Loucy (cell line): ENCODE results near the gene S100A12.

Experiments used
- H2AFZ ChIP-seq: fragments of 200-600 bp; sonication (generic); 2 replicates; pipeline ENCODE4 v1.6.0; 2016; ENCODE audit warnings: antibody characterized with exemption, mild to moderate bottlenecking, low read length, moderate library complexity
- H3F3A ChIP-seq: fragments of 200-600 bp; 2 replicates; pipeline ENCODE4 v1.6.0; 2016; ENCODE audit warnings: antibody characterized with exemption, low read depth, mild to moderate bottlenecking
- H3K27me3 ChIP-seq: fragments of 200-600 bp; sonication (generic); 2 replicates; pipeline ENCODE4 v1.6.1; 2014; ENCODE audit warnings: low read length, mild to moderate bottlenecking; ENCODE audit not compliant: insufficient read depth, poor library complexity, severe bottlenecking
- H3K36me3 ChIP-seq: fragments of 200-600 bp; sonication (generic); 2 replicates; pipeline ENCODE4 v1.6.1; 2016; ENCODE audit warnings: low read length; ENCODE audit not compliant: insufficient read depth
- H3K4me1 ChIP-seq: fragments of 200-600 bp; sonication (generic); 2 replicates; pipeline ENCODE4 v1.5.1; 2014; ENCODE audit warnings: low read length, mild to moderate bottlenecking; ENCODE audit not compliant: insufficient read depth, poor library complexity, severe bottlenecking
- H3K4me2 ChIP-seq: fragments of 200-600 bp; sonication (generic); 2 replicates; pipeline ENCODE4 v1.6.0; 2014; ENCODE audit warnings: antibody characterized with exemption, low read length, low read depth, mild to moderate bottlenecking; ENCODE audit not compliant: poor library complexity, severe bottlenecking
- H3K4me3 ChIP-seq: fragments of 200-600 bp; sonication (generic); 2 replicates; pipeline ENCODE4 v1.5.1; 2014; ENCODE audit warnings: low read length, mild to moderate bottlenecking, mixed read lengths; ENCODE audit not compliant: poor library complexity, severe bottlenecking
- H3K79me2 ChIP-seq: fragments of 200-600 bp; sonication (generic); 2 replicates; pipeline ENCODE4 v1.6.1; 2014; ENCODE audit warnings: low read length; ENCODE audit not compliant: insufficient read depth
- H3K9ac ChIP-seq: fragments of 200-600 bp; sonication (generic); 2 replicates; pipeline ENCODE4 v1.6.0; 2014; ENCODE audit warnings: mild to moderate bottlenecking, low read depth, low read length, moderate library complexity; ENCODE audit not compliant: poor library complexity, severe bottlenecking
- H3K9me2 ChIP-seq: fragments of 200-600 bp; sonication (generic); replicated peaks from 2 replicates; pipeline ENCODE4 v1.6.1; 2016; ENCODE audit warnings: low read depth, low read length, mixed read lengths
- H3K9me3 ChIP-seq: fragments of 200-600 bp; sonication (generic); 2 replicates; pipeline ENCODE4 v1.6.1; 2014; ENCODE audit warnings: mild to moderate bottlenecking, antibody characterized with exemption, low read length, low read depth; ENCODE audit not compliant: insufficient read depth
- H4K20me1 ChIP-seq: fragments of 200-600 bp; sonication (generic); 2 replicates; pipeline ENCODE4 v1.6.0; 2014; ENCODE audit warnings: antibody characterized with exemption, low read length, mild to moderate bottlenecking; ENCODE audit not compliant: insufficient read depth, poor library complexity, severe bottlenecking
- CTCF ChIP-seq: fragments of 200-600 bp; sonication (generic); conservative IDR thresholded peaks from 2 replicates; pipeline ENCODE4 v1.5.1; 2014; ENCODE audit warnings: mild to moderate bottlenecking, antibody characterized with exemption, low read length
- EZH2phosphoT487 ChIP-seq: fragments of 200-600 bp; IDR thresholded peaks from 2 replicates; pipeline ENCODE4 v1.6.1; 2018; ENCODE audit warnings: antibody characterized with exemption, mild to moderate bottlenecking, moderate library complexity, borderline replicate concordance

The S100A12 gene

DNA sequence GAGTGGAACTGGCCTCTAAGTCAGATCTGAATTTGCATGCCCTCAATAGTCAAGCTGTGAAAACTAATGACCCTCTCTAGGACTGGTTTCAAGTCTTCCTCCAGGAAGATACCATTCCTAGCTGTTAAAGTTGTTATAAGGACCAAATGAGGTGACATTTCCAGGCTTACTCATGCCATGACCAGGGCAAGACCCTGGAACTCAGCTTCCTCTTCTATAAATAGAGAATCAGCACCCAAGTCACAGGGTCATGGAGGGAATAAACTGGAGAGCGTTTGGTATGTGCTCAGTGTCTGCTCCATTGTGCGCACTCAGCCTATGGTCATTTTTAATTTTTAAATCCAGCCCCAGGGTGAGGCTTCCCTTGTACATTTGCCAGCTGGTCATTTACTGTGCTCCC is 15.2 kb downstream of the S100A12 start:
- H3K9me2 ChIP-seq = no peaks in the 10 kb centered on the region
- H3K79me2 ChIP-seq = no peaks in the 10 kb centered on the region
- H3K4me1 ChIP-seq = no peaks in the 10 kb centered on the region
- no peaks in the 10 kb centered on the region for H3K27me3 ChIP-seq
- no peaks in the 10 kb centered on the region for H4K20me1 ChIP-seq
- TF ChIP-seq CTCF (no peak), EZH2phosphoT487 (no peak)
- no peaks in the 10 kb centered on the region for H3K9me3 ChIP-seq
- H3K4me3 ChIP-seq = no peak overlapping the region
- no peak overlapping the region for H3K9ac ChIP-seq
- no peaks in the 10 kb centered on the region for H3F3A ChIP-seq
- H2AFZ ChIP-seq = no peak overlapping the region
- no peak overlapping the region for H3K4me2 ChIP-seq
- H3K36me3 ChIP-seq = no peaks in the 10 kb centered on the region

DNA sequence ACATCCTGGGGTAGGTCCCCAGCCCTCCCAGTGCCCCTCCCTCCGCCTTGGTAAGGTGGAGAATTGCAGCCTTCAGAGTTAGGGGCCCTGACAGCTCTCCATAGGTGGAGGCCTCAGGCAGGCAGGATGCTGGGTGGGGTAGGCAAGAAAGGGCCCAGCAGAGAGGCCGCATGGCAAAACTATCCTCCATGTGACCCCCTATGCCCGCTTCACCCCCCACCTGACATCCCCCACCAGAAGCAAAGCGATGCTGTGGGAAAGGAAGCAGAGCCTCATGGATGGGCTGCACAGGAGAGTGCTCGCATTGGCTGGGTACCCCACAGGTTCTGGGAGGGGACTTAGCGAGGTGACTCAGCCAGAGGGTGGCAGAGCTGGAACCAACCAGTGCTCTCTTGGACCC is 16.2 kb downstream of the S100A12 start:
- H3K4me3 ChIP-seq = no peak overlapping the region
- no peak overlapping the region for H3K9ac ChIP-seq
- no peaks in the 10 kb centered on the region for H3K9me2 ChIP-seq
- H3K36me3 ChIP-seq = no peaks in the 10 kb centered on the region
- no peak overlapping the region for H3K4me2 ChIP-seq
- no peaks in the 10 kb centered on the region for H3K4me1 ChIP-seq
- no peaks in the 10 kb centered on the region for H4K20me1 ChIP-seq
- TF ChIP-seq EZH2phosphoT487 (no peak), CTCF (no peak)
- no peak overlapping the region for H2AFZ ChIP-seq
- H3K27me3 ChIP-seq = no peaks in the 10 kb centered on the region
- H3K79me2 ChIP-seq = no peaks in the 10 kb centered on the region
- H3F3A ChIP-seq = no peaks in the 10 kb centered on the region
- H3K9me3 ChIP-seq = no peaks in the 10 kb centered on the region

DNA sequence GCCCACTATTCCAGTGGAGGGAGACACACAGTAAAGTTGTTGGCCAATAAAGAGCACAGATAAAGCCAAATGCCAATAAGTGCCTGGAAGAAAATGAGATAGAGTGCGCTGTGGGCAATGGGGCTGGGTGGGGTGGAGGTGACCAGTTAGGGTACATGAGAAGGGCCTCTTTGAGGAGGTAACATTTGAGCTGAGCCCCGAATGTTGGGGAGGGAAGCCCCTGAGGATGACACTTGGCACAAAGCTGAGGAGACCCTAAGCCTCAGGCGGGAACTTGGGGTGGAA is 16.8 kb downstream of the S100A12 start:
- TF ChIP-seq EZH2phosphoT487 = no peak
- TF ChIP-seq CTCF = no peak
- Histone ChIP-seq H3K4me3 (no peak overlapping the region), H3K9me2 (no peaks in the 10 kb centered on the region), H3K79me2 (no peaks in the 10 kb centered on the region), H3K27me3 (no peaks in the 10 kb centered on the region), H4K20me1 (no peaks in the 10 kb centered on the region), H3F3A (no peaks in the 10 kb centered on the region), H2AFZ (no peak overlapping the region), H3K9me3 (no peaks in the 10 kb centered on the region), H3K4me1 (no peaks in the 10 kb centered on the region), H3K4me2 (no peak overlapping the region), H3K9ac (no peak overlapping the region), H3K36me3 (no peaks in the 10 kb centered on the region)
